Breast epithelium (tissue), 3 donors: ENCODE data around the gene RNF151.

Experiments
- CTCF ChIP-seq, 3 donors: fragments of 450-650 bp; IDR thresholded peaks; one replicate each; pipeline ENCODE4 v1.5.1; 2016 to 2017; ENCODE audit warnings: antibody characterized with exemption in 3 of 3, mild to moderate bottlenecking in 3 of 3, moderate library complexity in 3 of 3
- POLR2A ChIP-seq: fragments of 450-650 bp; IDR thresholded peaks from one replicate; pipeline ENCODE4 v1.6.1; 2016; ENCODE audit warnings: antibody characterized with exemption, mild to moderate bottlenecking, moderate library complexity
- POLR2AphosphoS5 ChIP-seq, 3 donors: sonication (generic); formaldehyde crosslinking; IDR thresholded peaks; one replicate each; pipeline ENCODE4 v1.6.1; 2017; ENCODE audit warnings: antibody characterized with exemption in 3 of 3

GRCh38 chr16:1971796-1972489, 5.3 kb downstream of the RNF151 start, which contains the start of gene TBL3:
- TF ChIP-seq POLR2AphosphoS5 (IDR thresholded peaks at IDR 0.05) = peak; percentile 99 to 100 (median 100)
- TF ChIP-seq POLR2A = peak; percentile 97
- TF ChIP-seq CTCF (IDR thresholded peaks at IDR 0.05) = peak in 1 of 3 donors; percentile 14
